Endodermal cell (in vitro differentiated cells): ENCODE data around the gene OR52E4. TPM values are rescaled to one million over a fixed set of nuclear protein-coding genes. Genes with fewer than 3 reads are reported as not detected.

ENCODE experiments used
- DNase-seq: peaks from one replicate; pipeline ENCODE4 v3.0.0-alpha.2; 2017
- H3K27ac ChIP-seq: 2 replicates; pipeline ENCODE4 v1.5.1; 2013; ENCODE audit warnings: mild to moderate bottlenecking, low read depth, low read length, moderate library complexity
- H3K27me3 ChIP-seq: 2 replicates; pipeline ENCODE4 v1.6.1; 2013; ENCODE audit warnings: mild to moderate bottlenecking, low read length, moderate library complexity; ENCODE audit not compliant: insufficient read depth, control insufficient read depth, poor library complexity, severe bottlenecking
- H3K36me3 ChIP-seq: 2 replicates; pipeline ENCODE4 v1.7.0; 2013; ENCODE audit warnings: mild to moderate bottlenecking, low read length, moderate library complexity; ENCODE audit not compliant: control insufficient read depth, insufficient read depth
- H3K4me1 ChIP-seq: one replicate; pipeline ENCODE4 v1.7.0; 2013; ENCODE audit warnings: low read length; ENCODE audit not compliant: control insufficient read depth, insufficient read depth
- H3K4me3 ChIP-seq: 2 replicates; pipeline ENCODE4 v1.5.1; 2013; ENCODE audit warnings: mild to moderate bottlenecking, low read length, moderate library complexity
- H3K9ac ChIP-seq: 2 replicates; pipeline ENCODE4 v1.6.1; 2013; ENCODE audit warnings: mild to moderate bottlenecking, low read length, moderate library complexity; ENCODE audit not compliant: poor library complexity, severe bottlenecking; ENCODE audit errors: extremely low read depth
- H3K9me3 ChIP-seq: 2 replicates; pipeline ENCODE4 v1.6.1; 2013; ENCODE audit warnings: mild to moderate bottlenecking, low read length, moderate library complexity; ENCODE audit not compliant: control insufficient read depth
- H3K27ac Mint-ChIP-seq: 2 replicates; pipeline ENCODE4 v1.8.0; 2020; ENCODE audit warnings: mixed read lengths
- H3K27me3 Mint-ChIP-seq: 2 replicates; pipeline ENCODE4 v1.8.0; 2021; ENCODE audit warnings: mild to moderate bottlenecking, mixed read lengths; ENCODE audit not compliant: insufficient read depth
- H3K36me3 Mint-ChIP-seq: 2 replicates; pipeline ENCODE4 v1.8.0; 2020; ENCODE audit warnings: low read depth, mixed read lengths
- H3K4me1 Mint-ChIP-seq: 2 replicates; pipeline ENCODE4 v1.8.0; 2020; ENCODE audit warnings: mixed read lengths
- H3K4me3 Mint-ChIP-seq: 2 replicates; pipeline ENCODE4 v1.8.0; 2020; ENCODE audit warnings: mild to moderate bottlenecking, moderate library complexity, mixed read lengths
- H3K9me3 Mint-ChIP-seq: 2 replicates; pipeline ENCODE4 v1.8.0; 2020; ENCODE audit warnings: mild to moderate bottlenecking, mixed read lengths
- CTCF ChIP-seq: fragments of 200-600 bp; sonication (generic); conservative IDR thresholded peaks from 2 replicates; pipeline ENCODE4 v1.5.0; 2021; ENCODE audit warnings: antibody characterized with exemption, mild to moderate bottlenecking
- WGBS, 2 experiments: methylation state at CpG; one replicate each; pipeline versions ENCODE4 v1.1.5 to v1.1.7; 2013; ENCODE audit warnings: missing lambda C conversion rate in 2 of 2, mixed read lengths in 1 of 2; ENCODE audit not compliant: insufficient coverage in 1 of 2, insufficient read length in 1 of 2; 5-methylcytosine and 5-hydroxymethylcytosine counted together
- total RNA-seq, 2 donors: library from RNA; stranded (reverse); fragmentation: NEBNext Ultra II Directional in 1 of 2; extraction: Animal tissue kit (Norgen Biotek cat#: 25700) in 1 of 2; gene quantifications; 2 replicates in 1 of 2; 3 replicates in 1 of 2; pipeline ENCODE4 v1.2.1, GENCODE V29; 2021

OR52E4 gene
- total RNA-seq, 2 donors from 2014 or later, result not detected

- Histone ChIP-seq H3K9me3 (no peaks in the 10 kb centered on the region), H3K36me3 (no peaks in the 10 kb centered on the region), H3K4me3 (no peak overlapping the region), H3K9ac (no peak overlapping the region), H3K27me3 (no peaks in the 10 kb centered on the region), H3K4me1 (no peaks in the 10 kb centered on the region), H3K27ac (no peak overlapping the region)
- Mint-ChIP-seq H3K9me3 (no peaks in the 10 kb centered on the region), H3K4me3 (no peak overlapping the region), H3K4me1 (no peaks in the 10 kb centered on the region), H3K27ac (no peak overlapping the region), H3K36me3 (no peaks in the 10 kb centered on the region), H3K27me3 (no peaks in the 10 kb centered on the region)
- 80 to 100% methylated on average over 1 to 2 of the region's 2 CpGs for WGBS, 2 experiments
- no peak for TF ChIP-seq CTCF
- DNase-seq, result no peak
Observed at GRCh38 chr11:5837695-5838094, 42.7 kb upstream of the OR52E4 start.

- TF ChIP-seq CTCF, result no peak
Observed at GRCh38 chr11:5841797-5842196, 38.6 kb upstream of the OR52E4 start, which contains the start of gene OR52E6. Gene OR52E6, minus strand, starts transcription at chr11:5841897. Its CDS starts 0 bp downstream, at chr11:5841897.

GRCh38 chr11:5846701-5847100 lies 33.7 kb upstream of the OR52E4 start:
- TF ChIP-seq CTCF, result no peak
- H3K36me3 ChIP-seq, result no peaks in the 10 kb centered on the region
- H3K27me3 ChIP-seq, result no peaks in the 10 kb centered on the region
- H3K36me3 Mint-ChIP-seq, result no peaks in the 10 kb centered on the region
- no peaks in the 10 kb centered on the region for H3K4me1 ChIP-seq
- 88 to 100% methylated on average over 1 of the region's 1 CpG for WGBS, 2 experiments
- H3K4me3 ChIP-seq, result no peak overlapping the region
- no peak overlapping the region for H3K27ac Mint-ChIP-seq
- no peak overlapping the region for H3K9ac ChIP-seq
- DNase-seq, result no peak
- no peak overlapping the region for H3K27ac ChIP-seq
- no peaks in the 10 kb centered on the region for H3K4me1 Mint-ChIP-seq
- H3K9me3 Mint-ChIP-seq, result no peaks in the 10 kb centered on the region
- H3K9me3 ChIP-seq, result no peaks in the 10 kb centered on the region
- no peak overlapping the region for H3K4me3 Mint-ChIP-seq
- H3K27me3 Mint-ChIP-seq, result no peaks in the 10 kb centered on the region

More at GRCh38 chr11:5841797-5842196, 38.6 kb upstream of the OR52E4 start, which contains the start of gene OR52E6:
- Histone ChIP-seq H3K4me1 (no peaks in the 10 kb centered on the region), H3K4me3 (no peak within 1 kb of the TSS), H3K36me3 (no peaks in the 10 kb centered on the region), H3K9me3 (no peaks in the 10 kb centered on the region), H3K27ac (no peak within 1 kb of the TSS), H3K27me3 (no peaks in the 10 kb centered on the region), H3K9ac (no peak within 1 kb of the TSS)
- Mint-ChIP-seq H3K9me3 (no peaks in the 10 kb centered on the region), H3K4me3 (no peak within 1 kb of the TSS), H3K27me3 (no peaks in the 10 kb centered on the region), H3K27ac (no peak within 1 kb of the TSS), H3K36me3 (no peaks in the 10 kb centered on the region), H3K4me1 (no peaks in the 10 kb centered on the region)
- WGBS, 2 experiments, result 0% methylated on average over 1 of the region's 1 CpG; no CpG with 5 or more reads in 1 of the 2 experiments
- no peak for DNase-seq
